ENCODE measurements around the gene SCAMP1.

The SCAMP1 gene

GRCh38 chr5:78492224-78492623, 131.8 kb downstream of the SCAMP1 start:
- DNase-seq (ENCODE audit: low read depth in 2 of 2, low spot score in 1 of 2) = no peak

DNA sequence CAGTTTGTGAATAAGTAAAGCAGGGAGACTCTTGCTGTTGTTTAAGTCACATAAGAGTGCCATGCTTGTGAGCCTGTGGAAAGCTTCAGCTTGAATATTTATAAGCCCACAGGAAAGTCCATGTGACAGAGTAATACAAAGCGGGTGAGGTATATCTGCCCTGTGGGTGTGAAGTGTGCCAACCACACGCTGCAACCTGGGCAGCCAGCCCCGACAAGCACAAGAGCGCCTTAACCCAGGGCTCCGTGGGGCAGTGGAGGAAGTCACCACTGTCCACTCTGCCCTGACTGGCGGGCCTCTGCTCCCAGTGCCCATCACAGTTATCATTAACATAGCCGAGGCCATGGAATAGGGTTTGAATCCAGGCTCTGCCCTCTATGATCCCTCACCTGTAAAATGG, 132.2 kb downstream of the SCAMP1 start:
- no peak for DNase-seq (ENCODE audit: low read depth in 2 of 2, low spot score in 1 of 2)

- no peak for DNase-seq (ENCODE audit: low read depth in 2 of 2, low spot score in 1 of 2)
Measured at GRCh38 chr5:78495800-78496199, 135.4 kb downstream of the SCAMP1 start.

GRCh38 chr5:78496373-78496772, 136.0 kb downstream of the SCAMP1 start:
- DNase-seq (ENCODE audit: low read depth in 2 of 2, low spot score in 1 of 2) = no peak

- DNase-seq (ENCODE audit: low read depth in 2 of 2, low spot score in 1 of 2) = no peak
Measured at GRCh38 chr5:78497573-78498533, 137.4 kb downstream of the SCAMP1 start.

DNA sequence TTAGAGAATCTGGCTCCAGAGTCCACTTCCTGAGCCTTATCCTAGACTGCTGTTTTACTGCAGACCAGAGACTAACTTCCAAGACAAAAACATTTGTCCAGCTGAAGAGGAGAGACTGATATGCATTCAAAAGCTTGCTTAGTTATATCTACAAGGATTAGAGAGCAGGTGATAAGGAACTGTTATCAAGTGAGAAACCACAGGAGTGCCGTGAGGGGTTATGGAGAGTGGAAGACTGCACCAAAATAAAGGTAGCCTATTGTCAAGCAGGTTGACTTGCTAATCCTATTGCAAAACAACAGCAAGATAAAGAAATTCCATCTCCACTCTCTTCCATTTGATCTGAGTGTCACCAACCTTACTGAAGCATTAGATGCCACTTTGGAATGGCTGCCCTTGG, 139.1 kb downstream of the SCAMP1 start:
- no peak for DNase-seq (ENCODE audit: low read depth in 2 of 2, low spot score in 1 of 2)

DNA sequence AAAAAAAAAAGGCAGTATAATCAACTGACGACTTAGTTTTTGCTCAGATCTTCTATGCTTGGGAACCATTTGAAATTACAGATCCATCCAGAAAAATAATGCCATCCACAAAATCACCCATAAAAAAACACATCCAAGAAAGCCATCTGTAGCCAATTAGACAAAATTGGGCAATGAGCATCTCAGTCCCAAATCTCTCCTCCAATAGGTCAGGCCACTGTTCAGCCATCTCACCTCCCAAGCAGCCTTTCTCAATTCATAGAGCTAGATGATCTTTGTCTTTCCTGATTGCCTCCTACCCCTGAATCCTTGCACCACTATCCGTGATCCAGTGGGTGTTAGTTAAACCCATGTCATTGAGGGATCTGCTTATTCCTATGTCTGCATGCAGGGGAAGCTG, 139.6 kb downstream of the SCAMP1 start:
- DNase-seq (ENCODE audit: low read depth in 2 of 2, low spot score in 1 of 2) = no peak

DNA sequence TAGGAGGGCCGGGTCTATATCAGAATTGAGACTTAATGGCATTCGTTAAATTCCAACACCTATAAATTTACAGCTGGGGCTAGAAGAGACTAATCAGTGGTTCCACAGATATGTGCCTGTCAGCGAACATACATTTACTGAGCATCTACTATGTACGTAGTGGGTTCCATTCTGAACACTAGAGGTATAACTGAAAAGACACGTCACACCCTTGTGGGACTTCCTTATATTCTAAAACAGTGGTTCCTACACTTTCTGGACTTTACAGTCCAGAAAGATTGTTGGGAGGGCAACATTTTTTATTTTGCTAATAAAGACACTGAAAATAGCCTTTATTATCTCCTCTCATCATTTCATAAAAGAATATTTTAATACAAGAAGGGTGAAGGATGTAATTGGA, 140.5 kb downstream of the SCAMP1 start:
- no peak for DNase-seq (ENCODE audit: low read depth in 2 of 2, low spot score in 1 of 2)

GRCh38 chr5:78501411-78502352, 141.3 kb downstream of the SCAMP1 start:
- no peak for DNase-seq (ENCODE audit: low read depth in 2 of 2, low spot score in 1 of 2)

DNA sequence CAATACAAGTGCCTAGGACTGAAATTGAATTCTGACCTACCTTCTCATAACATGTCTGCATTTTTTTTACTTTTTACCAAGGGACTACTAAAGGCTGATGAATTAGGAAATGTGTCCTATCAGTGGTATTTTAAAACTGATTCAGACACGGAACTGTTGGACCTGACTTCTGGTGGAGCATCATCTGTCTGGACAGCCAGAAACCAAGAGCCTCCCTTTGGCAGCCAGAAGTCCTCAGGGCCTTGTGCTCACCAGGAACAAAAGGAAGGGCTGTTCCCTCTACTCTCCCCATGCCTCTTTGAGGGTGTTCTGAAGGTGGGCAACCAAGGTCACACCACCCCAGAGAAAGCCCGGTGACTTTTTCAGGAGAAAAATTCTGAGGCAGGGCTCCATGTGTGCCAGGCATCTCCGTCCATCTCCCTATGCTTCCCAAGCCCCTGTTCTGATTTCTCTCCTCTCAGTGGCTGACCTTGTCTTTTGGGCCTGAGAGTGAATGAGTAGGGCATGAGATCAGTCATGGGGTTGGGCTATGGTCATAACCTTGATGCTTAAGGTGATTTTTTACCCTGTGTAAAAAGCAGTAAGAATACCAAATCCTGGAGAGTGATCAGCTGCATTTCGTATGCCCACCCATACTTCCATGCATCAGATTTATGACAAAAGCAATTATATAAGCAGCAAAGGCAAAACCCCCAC, 143.7 kb downstream of the SCAMP1 start:
- DNase-seq (ENCODE audit: low read depth in 2 of 2, low spot score in 1 of 2) = no peak

DNA sequence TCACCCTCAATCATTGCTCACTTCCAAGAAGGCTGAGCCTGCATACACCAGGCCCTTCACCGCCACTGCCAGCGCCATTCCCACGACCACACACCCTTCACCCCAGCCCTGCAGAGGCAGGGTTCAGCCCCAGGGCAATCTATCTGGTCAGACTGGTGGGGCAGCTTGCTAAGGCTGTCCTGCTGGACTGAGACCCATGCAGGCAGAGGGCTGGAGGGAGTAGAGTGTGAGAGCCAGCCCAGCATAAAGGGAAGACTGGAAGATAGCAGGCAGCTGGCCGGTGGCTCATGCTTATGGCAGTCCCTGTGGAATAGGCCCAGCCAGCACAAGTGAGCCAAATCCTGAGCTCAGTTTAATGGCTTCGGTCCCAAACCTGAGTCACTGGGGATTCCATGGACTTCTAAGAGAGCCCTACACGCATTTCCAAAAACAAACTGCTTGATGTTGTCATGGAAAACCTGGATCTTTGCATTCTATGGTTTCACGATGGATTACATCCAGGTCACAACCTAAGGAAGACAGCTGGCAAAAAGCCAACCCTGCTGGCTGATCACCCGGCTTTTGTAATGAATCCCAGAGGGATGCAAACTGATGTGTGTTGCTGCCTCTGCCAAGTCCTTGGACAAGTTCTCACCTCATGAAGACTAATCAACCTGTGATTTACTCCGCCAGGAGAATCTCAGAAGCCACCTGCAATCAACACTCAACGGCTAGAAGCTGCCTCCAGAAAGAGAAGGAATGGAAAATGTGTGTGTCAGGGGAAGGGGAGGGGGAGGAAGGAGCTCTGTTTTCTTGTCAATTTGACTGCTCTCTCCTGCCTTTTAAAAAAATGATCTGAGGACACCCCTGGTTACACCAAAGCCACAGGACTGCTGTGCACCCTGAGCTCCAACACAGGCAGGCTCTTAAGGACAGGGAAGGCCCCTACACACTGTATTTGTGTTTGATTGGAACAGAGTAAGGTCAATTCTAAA, 144.6 kb downstream of the SCAMP1 start:
- no peak for DNase-seq (ENCODE audit: low read depth in 2 of 2, low spot score in 1 of 2)

- no peak for DNase-seq (ENCODE audit: low read depth in 2 of 2, low spot score in 1 of 2)
Measured at GRCh38 chr5:78505860-78506259, 145.4 kb downstream of the SCAMP1 start.

DNA sequence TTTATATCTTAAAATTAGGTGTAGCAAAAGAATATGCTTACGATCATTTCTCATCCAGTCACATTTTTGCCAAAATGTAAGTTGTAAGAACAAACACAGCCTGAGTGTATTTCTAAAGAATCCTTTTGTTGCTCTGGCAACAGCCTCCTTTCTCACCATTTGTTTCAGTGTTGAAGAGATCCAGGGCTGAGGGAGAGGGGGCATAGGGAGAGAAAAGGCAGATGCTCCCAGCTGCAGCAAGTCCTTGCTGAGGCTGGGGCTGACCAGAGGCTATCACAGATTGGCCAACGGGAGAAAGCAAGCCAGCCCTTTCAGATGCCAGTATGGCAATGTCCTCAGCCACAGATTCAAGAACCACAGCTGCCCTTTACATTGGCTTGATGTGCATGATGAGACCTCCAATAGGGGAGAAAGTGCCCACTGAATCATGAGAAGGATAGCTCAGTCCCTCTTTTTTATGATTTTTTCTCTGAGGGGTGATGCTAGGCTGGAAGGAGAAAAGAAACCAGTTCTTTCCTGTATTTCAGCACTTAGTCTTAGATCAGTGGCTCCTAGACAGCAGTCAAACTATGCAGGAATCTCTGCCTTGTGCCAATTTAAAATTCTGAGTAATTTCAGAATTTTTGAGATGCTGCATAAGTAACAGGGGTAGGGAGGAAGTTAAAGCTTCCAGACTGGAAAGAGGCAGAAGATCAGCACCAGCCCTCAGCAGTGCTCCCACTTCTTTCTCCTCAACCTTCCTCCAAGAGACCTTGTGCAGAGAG, 146.0 kb downstream of the SCAMP1 start:
- DNase-seq (ENCODE audit: low read depth in 2 of 2, low spot score in 1 of 2) = no peak

DNA sequence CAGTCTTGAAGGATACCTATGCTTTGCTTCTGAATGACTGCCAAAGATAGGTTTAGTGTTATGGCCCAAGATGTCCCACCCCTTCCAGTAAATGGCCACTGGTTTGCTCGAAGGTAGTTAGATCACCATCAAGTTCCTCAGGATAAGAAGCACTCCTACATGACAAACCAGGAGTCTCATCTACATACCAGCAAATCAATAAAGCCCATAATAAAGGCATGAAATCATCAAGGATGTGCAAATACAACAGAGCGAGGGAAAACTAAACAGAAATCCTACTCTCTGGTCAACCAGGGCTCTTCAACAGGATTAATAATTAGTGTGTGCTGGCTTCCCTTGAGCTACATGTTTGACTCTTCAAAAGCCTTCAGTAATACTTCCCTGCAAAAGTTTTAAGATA, 147.1 kb downstream of the SCAMP1 start:
- DNase-seq (ENCODE audit: low read depth in 2 of 2, low spot score in 1 of 2) = no peak

- no peak for DNase-seq (ENCODE audit: low read depth in 2 of 2, low spot score in 1 of 2)
Measured at GRCh38 chr5:78508186-78508765, 147.9 kb downstream of the SCAMP1 start.

DNA sequence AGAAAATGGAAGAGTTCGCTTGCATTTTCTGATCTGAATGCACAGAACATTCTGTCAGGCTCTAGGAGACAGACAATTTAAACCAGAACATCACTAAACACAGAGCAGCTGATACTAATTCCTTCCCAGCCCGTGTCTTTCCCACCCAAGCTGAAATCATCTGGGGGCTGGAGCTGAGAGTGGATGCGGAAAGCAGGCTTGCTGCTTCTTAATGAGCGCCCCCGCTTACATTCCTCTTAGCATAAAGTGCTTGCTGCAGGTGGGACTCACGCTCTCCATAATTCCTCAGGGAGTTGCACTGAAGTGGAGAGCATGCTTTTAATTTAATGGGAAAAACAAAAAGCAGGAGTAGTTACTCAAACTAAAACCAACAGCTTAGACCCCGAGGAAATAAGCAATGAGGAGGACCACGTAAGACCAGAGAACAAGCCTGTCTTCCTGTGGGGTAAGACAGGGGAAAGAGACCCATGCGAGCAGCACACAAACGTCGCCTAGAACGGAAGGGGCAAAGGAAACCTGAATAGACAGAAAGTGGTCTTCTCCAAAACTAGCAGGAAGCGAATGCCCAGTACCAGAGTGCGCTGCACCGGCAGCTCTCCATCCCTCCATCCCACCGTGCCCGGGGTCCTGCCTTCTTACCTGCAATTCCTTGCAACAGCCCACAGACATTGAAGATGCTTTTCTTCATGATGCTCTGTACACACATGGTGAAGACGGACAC, 148.9 kb downstream of the SCAMP1 start:
- DNase-seq (ENCODE audit: low read depth in 2 of 2, low spot score in 1 of 2) = no peak

DNA sequence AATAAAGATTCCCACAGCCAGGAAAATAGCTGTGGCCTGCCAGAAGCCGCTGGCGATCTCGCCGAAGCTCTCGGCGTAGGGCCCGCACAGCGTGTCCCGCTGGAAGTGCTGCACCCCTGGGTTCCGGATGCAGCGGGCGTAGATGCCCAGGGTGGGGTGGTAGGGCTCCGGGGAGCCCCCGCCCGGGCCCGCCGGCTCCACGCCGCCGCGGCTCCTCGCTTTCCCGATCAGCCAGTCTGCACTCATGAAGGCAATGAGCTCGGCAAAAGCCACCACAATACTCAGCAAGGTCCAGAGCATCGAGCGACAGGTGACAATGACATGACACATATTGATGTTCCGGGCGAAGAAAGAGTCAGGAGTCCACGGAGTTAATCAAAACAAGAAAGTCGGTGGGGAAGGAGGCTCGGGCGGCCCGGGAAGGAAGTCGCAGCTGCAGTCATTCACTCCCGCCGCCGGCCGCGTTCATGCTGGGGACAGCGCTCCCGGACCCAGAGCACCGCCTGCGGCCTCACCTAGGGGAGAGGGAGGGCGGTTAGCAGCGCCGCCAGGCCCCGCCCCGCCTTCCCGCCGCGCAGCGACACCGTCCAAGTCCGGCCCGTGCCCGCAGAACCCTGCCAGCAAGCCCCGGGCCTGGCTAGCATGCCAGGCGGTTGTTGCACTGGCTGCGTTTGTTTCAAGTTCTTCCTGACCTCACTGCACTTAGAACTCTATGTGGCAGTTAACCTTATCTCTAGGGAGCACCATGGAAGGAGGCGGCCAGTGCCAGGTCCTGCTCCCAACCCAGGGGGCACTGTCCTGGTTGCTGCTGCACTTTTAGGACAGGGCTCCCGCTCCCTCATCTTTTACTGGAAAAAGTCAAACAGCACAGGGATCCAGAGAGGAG, 149.7 kb downstream of the SCAMP1 start:
- DNase-seq (ENCODE audit: low read depth in 2 of 2, low spot score in 1 of 2) = no peak
